ES-I3 (cell line): ENCODE measurements around the gene CSPG4.

ENCODE experiments used
- H3K36me3 ChIP-seq: 2 replicates; pipeline ENCODE4 v1.6.1; 2013; ENCODE audit warnings: mild to moderate bottlenecking, low read length, control low read depth, moderate library complexity; ENCODE audit not compliant: insufficient read depth
- H3K4me1 ChIP-seq: 2 replicates; pipeline ENCODE4 v1.6.1; 2013; ENCODE audit warnings: mild to moderate bottlenecking, control low read depth, low read length; ENCODE audit not compliant: insufficient read depth
- H3K9ac ChIP-seq: 2 replicates; pipeline ENCODE4 v1.6.1; 2013; ENCODE audit warnings: low read depth, mild to moderate bottlenecking, low read length, moderate library complexity
- H3K9me3 ChIP-seq: 2 replicates; pipeline ENCODE4 v1.6.1; 2013; ENCODE audit warnings: mild to moderate bottlenecking, low read length, moderate library complexity; ENCODE audit not compliant: control insufficient read depth, insufficient read depth

CSPG4 gene

DNA sequence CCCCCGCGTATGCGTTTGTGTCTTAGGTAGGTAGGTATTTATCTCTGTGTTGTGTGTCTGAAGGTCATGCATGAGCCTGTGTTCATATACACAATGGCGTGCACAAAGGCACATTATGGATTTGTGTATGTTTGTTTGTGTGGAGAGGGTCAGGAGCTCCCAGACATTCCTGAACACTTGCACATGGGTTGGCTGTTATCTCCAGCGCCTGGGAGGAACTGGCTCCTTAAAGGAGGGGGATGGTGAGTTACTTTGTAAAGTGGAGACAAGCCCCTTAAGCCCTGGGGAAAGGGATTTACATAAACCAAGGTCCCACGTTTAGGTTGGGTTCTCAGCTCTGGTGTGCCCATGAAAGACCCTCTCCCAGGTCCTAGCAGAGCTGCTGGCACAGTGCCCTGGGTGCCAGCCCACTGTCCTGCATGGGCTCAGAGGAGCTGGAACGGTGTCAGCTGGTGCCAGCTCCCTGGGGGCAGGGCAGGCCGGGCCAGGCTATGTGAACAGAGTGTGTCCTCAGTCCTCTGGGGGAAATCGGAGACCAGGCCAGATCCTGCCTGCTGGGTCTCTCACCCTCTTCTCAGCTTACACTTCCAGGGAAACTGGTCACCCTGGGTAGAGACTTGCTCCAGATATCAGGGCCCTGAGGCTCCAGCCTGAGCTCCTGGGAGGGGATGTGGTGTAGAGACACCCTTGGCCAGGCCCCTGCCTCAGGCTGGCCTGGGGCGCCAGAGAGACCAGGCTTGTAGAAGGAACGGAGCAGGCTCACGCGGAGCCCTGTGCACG is 39.8 kb downstream of the CSPG4 start:
- Histone ChIP-seq H3K9me3 (no peaks in the 10 kb centered on the region), H3K9ac (no peak overlapping the region), H3K36me3 (no peaks in the 10 kb centered on the region), H3K4me1 (peaks cover 19% of the 10 kb centered on the region)

GRCh38 chr15:75671730-75672602 is 40.7 kb downstream of the CSPG4 start:
- no peaks in the 10 kb centered on the region for H3K36me3 ChIP-seq
- H3K4me1 ChIP-seq, result peaks cover 19% of the 10 kb centered on the region
- H3K9ac ChIP-seq, result no peak overlapping the region
- no peaks in the 10 kb centered on the region for H3K9me3 ChIP-seq

DNA sequence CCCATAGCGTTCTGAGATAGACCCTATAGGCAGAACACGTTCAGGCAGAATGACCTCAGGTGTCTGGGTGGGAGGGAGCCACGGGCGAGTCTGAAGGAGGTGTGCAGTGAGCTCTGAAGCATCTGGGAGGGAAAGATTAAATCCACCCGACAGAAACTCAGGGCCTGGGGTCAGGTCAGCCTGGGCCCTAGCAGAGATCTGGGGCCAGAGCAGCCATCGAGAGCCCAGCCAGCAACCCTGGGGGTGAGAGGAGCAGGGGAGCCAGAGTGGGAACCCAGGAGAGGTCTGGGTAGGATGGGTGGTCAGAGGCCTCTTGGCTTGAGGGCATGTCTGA is 42.8 kb downstream of the CSPG4 start:
- Histone ChIP-seq H3K9ac (no peak overlapping the region), H3K4me1 (peaks cover 23% of the 10 kb centered on the region), H3K9me3 (no peaks in the 10 kb centered on the region), H3K36me3 (no peaks in the 10 kb centered on the region; the same call in 1 of the 2 replicates)

DNA sequence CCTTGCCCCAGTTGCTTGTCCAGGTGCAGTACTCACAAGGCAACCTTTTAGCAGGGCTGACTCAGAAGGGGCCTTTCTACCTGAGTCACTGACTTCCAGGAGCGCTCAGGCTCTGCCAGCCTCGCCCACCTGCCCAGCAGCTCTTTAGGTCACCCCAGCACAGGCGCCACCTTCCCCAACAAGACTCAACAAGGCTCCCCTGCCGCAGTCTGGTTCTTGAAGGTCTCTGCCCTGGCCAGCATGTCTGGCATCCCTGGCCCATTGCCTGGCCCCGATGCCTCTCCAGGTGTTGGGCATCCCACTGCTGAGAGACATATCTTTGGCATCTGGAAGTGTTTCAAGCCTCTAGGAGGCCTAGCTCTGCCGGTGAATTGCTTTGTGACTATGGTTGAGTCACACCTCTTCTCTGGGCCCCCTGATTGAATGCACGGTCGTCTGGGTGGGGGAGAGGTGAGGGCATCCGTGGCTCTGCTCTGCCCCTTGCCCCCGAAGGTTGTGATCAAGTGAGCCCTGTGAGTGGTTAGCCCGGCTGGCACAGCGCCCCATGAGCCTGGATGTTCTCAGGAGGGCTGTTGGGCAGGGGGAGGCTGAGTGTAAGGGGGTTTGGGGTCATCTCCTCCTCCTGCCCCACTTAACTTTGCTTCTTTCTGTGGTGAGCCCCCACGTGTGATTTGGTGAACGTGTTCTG is 43.3 kb downstream of the CSPG4 start:
- H3K9me3 ChIP-seq, result no peaks in the 10 kb centered on the region
- H3K9ac ChIP-seq, result no peak overlapping the region
- no peaks in the 10 kb centered on the region; the same call in 1 of the 2 replicates for H3K36me3 ChIP-seq
- H3K4me1 ChIP-seq, result peaks cover 23% of the 10 kb centered on the region

GRCh38 chr15:75666823-75667501 is 45.7 kb downstream of the CSPG4 start:
- Histone ChIP-seq H3K4me1 (peaks cover 8% of the 10 kb centered on the region; the same call in 1 of the 2 replicates), H3K36me3 (no peaks in the 10 kb centered on the region; the same call in 1 of the 2 replicates), H3K9me3 (no peaks in the 10 kb centered on the region), H3K9ac (no peak overlapping the region)

DNA sequence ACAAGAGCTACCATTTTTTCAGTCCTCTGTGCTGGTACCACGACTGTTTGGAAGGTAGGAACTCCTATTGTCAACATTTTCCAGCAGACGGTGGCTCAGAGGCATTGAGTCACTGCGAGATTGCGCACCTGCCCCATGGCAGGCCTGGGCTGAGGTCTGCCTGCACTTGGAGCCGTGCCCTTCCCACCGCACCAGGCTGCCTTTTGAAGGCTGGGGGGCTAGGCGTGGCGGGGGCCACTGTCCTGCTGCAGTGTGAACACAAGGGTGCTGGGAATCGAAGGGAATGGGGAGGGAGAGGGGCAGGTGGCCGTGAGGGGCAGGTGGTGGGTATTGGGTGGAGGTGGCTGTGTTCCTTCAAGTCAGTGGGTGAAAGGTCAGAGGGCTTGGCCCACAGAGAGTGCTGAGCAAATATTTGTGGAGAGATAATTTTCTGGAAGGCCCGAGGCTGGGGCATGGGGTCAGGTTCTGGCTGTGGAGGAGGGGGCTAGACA is 48.7 kb downstream of the CSPG4 start:
- Histone ChIP-seq H3K36me3 (no peaks in the 10 kb centered on the region; the same call in none of the 2 replicates), H3K9me3 (no peaks in the 10 kb centered on the region), H3K4me1 (peaks cover 14% of the 10 kb centered on the region), H3K9ac (no peak overlapping the region)

- H3K9me3 ChIP-seq, result no peaks in the 10 kb centered on the region
- H3K9ac ChIP-seq, result no peak overlapping the region
- peaks cover 14% of the 10 kb centered on the region for H3K4me1 ChIP-seq
- no peaks in the 10 kb centered on the region; the same call in none of the 2 replicates for H3K36me3 ChIP-seq
Measured at GRCh38 chr15:75662823-75663519, 49.7 kb downstream of the CSPG4 start.

DNA sequence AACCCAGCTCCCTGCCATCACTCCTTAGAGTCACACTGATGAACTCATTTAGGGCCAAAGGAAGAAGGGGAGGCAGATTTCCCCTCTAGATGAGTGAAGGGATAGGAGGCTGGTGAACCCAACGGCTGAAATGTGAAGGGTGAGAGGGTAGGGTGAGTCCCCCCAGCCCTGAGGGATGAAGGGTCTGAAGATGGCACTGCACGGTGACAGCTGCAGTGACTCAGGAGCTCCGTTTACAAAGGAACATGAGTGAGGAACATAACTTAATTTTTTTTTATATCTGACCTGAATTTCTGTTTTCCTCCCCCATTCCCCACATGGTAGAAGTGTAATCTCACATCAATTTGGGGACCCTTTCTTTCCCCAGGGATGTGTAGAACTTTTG is 50.9 kb downstream of the CSPG4 start:
- H3K4me1 ChIP-seq, result peaks cover 14% of the 10 kb centered on the region
- H3K9ac ChIP-seq, result no peak overlapping the region
- H3K36me3 ChIP-seq, result no peaks in the 10 kb centered on the region; the same call in none of the 2 replicates
- no peaks in the 10 kb centered on the region for H3K9me3 ChIP-seq

DNA sequence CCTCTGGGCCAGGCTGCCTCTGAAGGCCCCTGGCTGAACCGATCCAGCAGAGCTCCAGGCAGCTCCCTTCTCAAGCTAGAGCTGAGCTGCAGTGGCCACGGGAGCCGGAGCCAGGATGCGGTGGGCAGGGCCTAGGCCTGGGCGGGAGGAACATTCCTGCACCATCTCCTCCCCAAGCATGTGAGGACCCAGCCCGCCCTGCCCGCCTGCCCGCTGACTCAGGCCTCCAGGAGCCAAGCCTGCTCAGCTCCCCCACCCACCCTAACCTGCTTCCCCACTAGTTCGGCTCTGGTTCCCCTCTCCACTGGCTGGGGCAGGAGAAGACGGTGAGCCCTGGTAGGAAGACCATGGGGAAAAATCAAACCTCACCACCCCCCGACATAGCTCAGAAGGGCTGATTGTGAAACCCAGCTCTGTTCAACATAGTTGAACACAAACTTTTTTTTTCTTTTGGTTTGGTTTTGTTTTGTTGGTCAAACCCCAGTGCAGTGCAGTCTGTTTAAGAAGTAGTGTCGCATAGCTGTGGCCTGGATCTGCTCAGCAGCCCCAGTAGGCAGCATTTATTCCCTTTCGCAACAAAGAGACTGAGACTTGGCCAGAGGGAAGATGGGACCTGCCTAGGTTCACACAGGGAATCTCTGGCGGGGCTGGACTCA is 51.4 kb downstream of the CSPG4 start:
- H3K9me3 ChIP-seq, result no peaks in the 10 kb centered on the region
- H3K9ac ChIP-seq, result no peak overlapping the region
- peaks cover 9% of the 10 kb centered on the region for H3K4me1 ChIP-seq
- H3K36me3 ChIP-seq, result no peaks in the 10 kb centered on the region; the same call in none of the 2 replicates

DNA sequence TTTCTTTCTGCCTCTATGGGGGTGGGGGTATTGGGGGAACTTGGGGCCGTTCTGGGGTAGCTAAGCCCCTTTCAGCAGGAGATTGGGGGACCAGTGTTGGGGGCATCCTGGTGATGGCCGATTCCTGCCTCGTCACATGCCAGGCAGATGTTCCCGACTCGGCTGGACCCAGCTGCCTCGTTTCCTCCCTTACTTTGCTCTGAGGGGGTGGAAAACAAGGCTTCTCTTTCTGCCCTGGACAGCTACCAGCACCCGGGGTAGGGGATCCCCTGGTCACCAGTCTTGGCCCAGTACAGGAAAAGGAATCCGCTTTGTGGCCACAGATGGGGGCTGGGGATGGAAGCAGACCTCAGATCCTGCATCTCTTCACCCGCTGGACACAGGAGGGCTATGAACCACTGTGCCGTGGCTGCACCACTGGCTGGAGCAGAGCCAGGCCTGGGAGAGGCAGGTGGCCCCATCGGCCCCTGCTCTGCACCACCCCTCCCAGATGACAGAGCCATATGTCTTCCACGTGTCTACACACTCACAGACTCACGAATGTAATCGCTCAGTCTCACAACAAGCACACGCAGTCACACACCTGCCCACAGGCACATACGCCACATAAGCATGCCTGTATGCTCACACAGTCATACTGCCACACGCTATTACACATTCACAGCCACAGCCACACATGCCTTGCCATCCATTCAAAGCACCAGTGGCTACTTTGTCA is 52.6 kb downstream of the CSPG4 start:
- H3K4me1 ChIP-seq, result peaks cover 9% of the 10 kb centered on the region
- no peaks in the 10 kb centered on the region; the same call in 1 of the 2 replicates for H3K36me3 ChIP-seq
- no peak overlapping the region for H3K9ac ChIP-seq
- H3K9me3 ChIP-seq, result no peaks in the 10 kb centered on the region

- H3K9me3 ChIP-seq, result no peaks in the 10 kb centered on the region
- H3K9ac ChIP-seq, result no peak overlapping the region
- H3K4me1 ChIP-seq, result peaks cover 9% of the 10 kb centered on the region
- H3K36me3 ChIP-seq, result no peaks in the 10 kb centered on the region; the same call in 1 of the 2 replicates
Measured at GRCh38 chr15:75659141-75659771, 53.4 kb downstream of the CSPG4 start.

GRCh38 chr15:75656813-75657212 is 55.8 kb downstream of the CSPG4 start:
- Histone ChIP-seq H3K9me3 (no peaks in the 10 kb centered on the region), H3K36me3 (no peaks in the 10 kb centered on the region; the same call in 1 of the 2 replicates), H3K4me1 (peaks cover 10% of the 10 kb centered on the region), H3K9ac (no peak overlapping the region)
